PC-3 (cell line): ENCODE results near the gene VDAC1.

Source experiments
- CTCF ChIP-seq: fragments of 300-600 bp; sonication (generic); conservative IDR thresholded peaks from 2 replicates; pipeline ENCODE4 v1.5.1; 2017; ENCODE audit warnings: antibody characterized with exemption, low read depth, mild to moderate bottlenecking, low read length
- EZH2phosphoT487 ChIP-seq: fragments of 300-600 bp; sonication (generic); IDR thresholded peaks from 2 replicates; pipeline ENCODE4 v1.6.1; 2018; ENCODE audit warnings: mild to moderate bottlenecking, antibody characterized with exemption, low read length, borderline replicate concordance

- TF ChIP-seq CTCF (no peak), EZH2phosphoT487 (no peak)
Measured at GRCh38 chr5:133930813-133931090, 74.0 kb downstream of the VDAC1 start.
